Parathyroid adenoma (tissue), 2 donors: Measurements from ENCODE around the gene ZFX.

Experiments used
- H2AFZ ChIP-seq: fragments of 300-600 bp; sonication (generic); one replicate; pipeline ENCODE4 v1.7.0; 2017; ENCODE audit warnings: antibody characterized with exemption, mild to moderate bottlenecking
- H3K27ac ChIP-seq: fragments of 300-600 bp; sonication (generic); one replicate; pipeline ENCODE4 v1.7.0; 2017
- H3K27me3 ChIP-seq: fragments of 300-600 bp; sonication (generic); one replicate; pipeline ENCODE4 v1.7.0; 2017; ENCODE audit warnings: low read length; ENCODE audit not compliant: control insufficient read depth, insufficient read depth
- H3K36me3 ChIP-seq: fragments of 300-600 bp; sonication (generic); one replicate; pipeline ENCODE4 v1.7.0; 2017; ENCODE audit warnings: low read length; ENCODE audit not compliant: control insufficient read depth, insufficient read depth
- H3K4me1 ChIP-seq: fragments of 300-600 bp; sonication (generic); one replicate; pipeline ENCODE4 v1.7.0; 2017; ENCODE audit warnings: control low read depth
- H3K4me2 ChIP-seq: fragments of 300-600 bp; sonication (generic); one replicate; pipeline ENCODE4 v1.7.0; 2017; ENCODE audit warnings: low read length
- H3K4me3 ChIP-seq: fragments of 300-600 bp; sonication (generic); one replicate; pipeline ENCODE4 v1.7.0; 2017; ENCODE audit warnings: low read depth, low read length
- H3K79me2 ChIP-seq: fragments of 300-600 bp; sonication (generic); one replicate; pipeline ENCODE4 v1.7.0; 2017; ENCODE audit warnings: control low read depth
- H3K9ac ChIP-seq: fragments of 300-600 bp; sonication (generic); one replicate; pipeline ENCODE4 v1.7.0; 2017; ENCODE audit warnings: mild to moderate bottlenecking
- H3K9me3 ChIP-seq: fragments of 300-600 bp; sonication (generic); one replicate; pipeline ENCODE4 v1.7.0; 2017; ENCODE audit warnings: low read length; ENCODE audit not compliant: control insufficient read depth
- TF ChIP-seq, protein P1 (sequence below): fragments of 300-600 bp; sonication (generic); IDR thresholded peaks from one replicate; pipeline ENCODE4 v1.7.0; 2017; ENCODE audit warnings: antibody characterized with exemption, mild to moderate bottlenecking
- donor health status: primary hyperparathyroidism.

ZFX gene

DNA sequence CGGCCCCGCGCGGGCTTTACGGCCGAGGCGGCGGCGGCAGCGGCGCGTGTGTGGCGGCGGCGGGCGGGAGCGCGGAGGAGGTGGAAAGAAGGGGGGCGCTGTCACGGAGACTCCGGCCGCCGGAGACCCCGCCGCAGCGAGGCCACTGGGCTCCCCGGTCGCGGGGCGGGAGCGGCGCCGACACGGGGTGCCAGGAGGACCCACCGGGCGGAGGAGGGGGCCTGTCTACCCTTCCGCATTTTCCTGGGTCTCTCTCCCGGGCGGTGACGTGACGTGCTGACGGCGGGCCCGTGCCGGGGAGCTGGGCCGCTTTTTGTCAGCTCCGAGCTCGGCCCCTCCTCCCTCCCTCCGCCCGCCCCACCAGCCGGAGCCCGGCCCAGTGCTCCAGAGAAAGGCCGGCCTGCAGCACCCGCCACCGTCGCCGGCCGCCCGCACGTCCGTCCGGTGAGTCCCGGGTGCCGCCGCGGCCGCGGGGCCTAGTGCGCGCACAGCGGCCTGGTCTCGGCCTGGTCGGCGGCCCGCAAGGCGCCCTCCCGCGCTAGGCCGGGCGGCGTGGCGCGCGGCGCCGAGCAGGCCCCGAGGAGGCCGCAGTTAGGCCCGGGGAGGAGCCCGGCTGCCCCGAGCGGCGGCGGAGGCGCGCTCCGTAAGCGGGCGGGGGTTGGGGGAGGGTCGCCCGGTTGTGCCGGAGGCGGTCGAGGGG, at the start of gene ZFX:
TSS of gene ZFX (plus strand) at position 379 of the 700 bp plus-strand sequence. CDS start 23,014 bp downstream, outside the sequence.
- Histone ChIP-seq H3K79me2 (peaks cover 8% of the 10 kb centered on the region), H2AFZ (peak within 1 kb of the TSS; percentile 75), H3K9ac (peak within 1 kb of the TSS; percentile 2), H3K27ac (peak within 1 kb of the TSS; percentile 90), H3K27me3 (no peaks in the 10 kb centered on the region), H3K4me3 (peak within 1 kb of the TSS; percentile 86), H3K4me2 (peak within 1 kb of the TSS; percentile 72), H3K36me3 (no peaks in the 10 kb centered on the region), H3K4me1 (no peaks in the 10 kb centered on the region), H3K9me3 (no peaks in the 10 kb centered on the region)
- TF ChIP-seq, protein P1, sequence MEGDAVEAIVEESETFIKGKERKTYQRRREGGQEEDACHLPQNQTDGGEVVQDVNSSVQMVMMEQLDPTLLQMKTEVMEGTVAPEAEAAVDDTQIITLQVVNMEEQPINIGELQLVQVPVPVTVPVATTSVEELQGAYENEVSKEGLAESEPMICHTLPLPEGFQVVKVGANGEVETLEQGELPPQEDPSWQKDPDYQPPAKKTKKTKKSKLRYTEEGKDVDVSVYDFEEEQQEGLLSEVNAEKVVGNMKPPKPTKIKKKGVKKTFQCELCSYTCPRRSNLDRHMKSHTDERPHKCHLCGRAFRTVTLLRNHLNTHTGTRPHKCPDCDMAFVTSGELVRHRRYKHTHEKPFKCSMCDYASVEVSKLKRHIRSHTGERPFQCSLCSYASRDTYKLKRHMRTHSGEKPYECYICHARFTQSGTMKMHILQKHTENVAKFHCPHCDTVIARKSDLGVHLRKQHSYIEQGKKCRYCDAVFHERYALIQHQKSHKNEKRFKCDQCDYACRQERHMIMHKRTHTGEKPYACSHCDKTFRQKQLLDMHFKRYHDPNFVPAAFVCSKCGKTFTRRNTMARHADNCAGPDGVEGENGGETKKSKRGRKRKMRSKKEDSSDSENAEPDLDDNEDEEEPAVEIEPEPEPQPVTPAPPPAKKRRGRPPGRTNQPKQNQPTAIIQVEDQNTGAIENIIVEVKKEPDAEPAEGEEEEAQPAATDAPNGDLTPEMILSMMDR = no peak

DNA sequence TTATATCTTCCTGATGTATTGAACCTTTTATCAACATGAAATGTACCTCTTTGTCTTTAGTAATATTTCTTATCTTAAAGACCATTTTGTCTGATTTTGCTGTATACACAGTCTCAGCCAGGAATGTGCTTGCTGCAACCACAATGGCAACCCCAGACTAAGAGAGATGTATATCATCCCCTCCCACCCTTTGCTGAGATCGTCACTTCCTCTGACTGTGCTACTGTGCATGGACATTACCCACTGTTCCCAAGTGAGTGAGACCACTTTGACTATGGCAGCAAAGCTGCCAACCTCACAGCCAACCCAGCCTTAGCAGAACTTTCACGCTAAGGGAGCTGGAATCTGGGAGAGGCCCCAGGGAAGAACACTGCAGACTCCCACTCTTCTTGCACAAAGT, 48.8 kb upstream of the ZFX start:
- Histone ChIP-seq H3K4me1 (no peaks in the 10 kb centered on the region), H3K9ac (no peak overlapping the region), H3K79me2 (no peaks in the 10 kb centered on the region), H3K27me3 (no peaks in the 10 kb centered on the region), H2AFZ (no peak overlapping the region), H3K4me2 (no peak overlapping the region), H3K4me3 (no peak overlapping the region), H3K36me3 (no peaks in the 10 kb centered on the region), H3K27ac (no peak overlapping the region), H3K9me3 (no peaks in the 10 kb centered on the region)
- TF ChIP-seq, protein P1 = no peak

DNA sequence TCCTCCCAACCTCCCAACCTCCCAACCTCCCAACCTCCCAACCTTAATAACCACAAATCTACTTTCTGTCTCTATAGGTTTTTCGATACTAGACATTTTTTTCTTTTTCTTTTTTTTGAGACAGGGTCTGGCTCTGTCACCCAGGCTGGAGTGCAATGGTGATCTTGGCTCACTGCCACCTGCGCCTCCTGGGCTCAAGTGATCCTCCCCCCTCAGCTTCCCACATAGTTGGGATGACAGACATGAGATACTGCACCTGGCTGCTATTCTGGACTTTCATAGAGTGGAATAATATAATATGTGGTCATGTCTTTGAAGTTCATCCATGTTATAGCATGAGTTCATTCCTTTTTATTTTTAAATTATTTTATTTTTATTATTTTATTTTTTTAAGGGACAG, 39.5 kb upstream of the ZFX start:
- TF ChIP-seq, protein P1 = no peak
- no peak overlapping the region for H3K27ac ChIP-seq

DNA sequence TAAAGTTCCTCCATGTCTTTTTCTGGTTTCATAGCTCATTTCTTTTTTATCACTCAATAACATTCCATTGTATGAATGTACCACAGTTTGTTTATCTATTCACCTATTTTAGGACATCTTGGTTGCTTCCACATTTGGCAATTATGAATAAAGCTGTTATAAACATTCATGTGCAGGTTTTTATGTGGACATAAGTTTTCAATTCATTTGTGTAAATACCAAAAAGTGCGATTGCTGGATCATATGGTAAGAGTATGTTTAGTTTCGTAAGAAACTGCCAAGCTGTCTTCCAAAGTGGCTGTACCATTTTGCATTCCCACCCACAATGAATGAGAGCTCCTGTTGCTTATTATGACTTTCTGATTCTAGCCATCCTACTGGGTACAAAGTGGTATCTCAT, 36.3 kb upstream of the ZFX start:
- no peak overlapping the region for H2AFZ ChIP-seq
- H3K4me3 ChIP-seq = no peak overlapping the region
- no peak overlapping the region for H3K9ac ChIP-seq
- H3K9me3 ChIP-seq = no peaks in the 10 kb centered on the region
- TF ChIP-seq, protein P1 = no peak
- H3K27ac ChIP-seq = no peak overlapping the region
- no peaks in the 10 kb centered on the region for H3K79me2 ChIP-seq
- H3K27me3 ChIP-seq = no peaks in the 10 kb centered on the region
- H3K4me2 ChIP-seq = no peak overlapping the region
- H3K4me1 ChIP-seq = no peaks in the 10 kb centered on the region
- no peaks in the 10 kb centered on the region for H3K36me3 ChIP-seq

More for the DNA sequence above, 39.5 kb upstream of the ZFX start:
- no peaks in the 10 kb centered on the region for H3K27me3 ChIP-seq
- no peaks in the 10 kb centered on the region for H3K4me1 ChIP-seq
- no peaks in the 10 kb centered on the region for H3K36me3 ChIP-seq
- no peak overlapping the region for H3K4me3 ChIP-seq
- no peak overlapping the region for H3K9ac ChIP-seq
- H3K4me2 ChIP-seq = no peak overlapping the region
- no peaks in the 10 kb centered on the region for H3K9me3 ChIP-seq
- no peak overlapping the region for H2AFZ ChIP-seq
- no peaks in the 10 kb centered on the region for H3K79me2 ChIP-seq

DNA sequence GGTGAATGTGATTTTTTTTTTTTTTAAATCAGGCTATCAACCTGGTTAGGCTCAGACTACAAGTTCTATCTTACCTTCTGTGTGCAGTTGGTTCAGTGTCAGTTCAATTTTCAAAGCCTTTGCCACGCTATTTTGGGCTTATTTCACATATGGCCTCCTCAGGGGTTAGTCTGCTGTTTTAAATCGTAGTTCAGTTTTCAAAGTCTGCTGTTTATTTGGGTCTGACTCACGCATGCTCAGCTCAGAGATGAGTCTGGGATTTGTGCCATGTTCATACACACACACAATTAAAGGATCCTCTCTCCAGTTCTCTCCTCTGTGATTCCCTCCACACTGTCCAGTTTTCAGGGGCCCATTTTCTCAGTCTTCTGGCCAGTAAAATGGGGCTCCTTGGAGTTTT, 32.3 kb upstream of the ZFX start:
- H3K27me3 ChIP-seq = no peaks in the 10 kb centered on the region
- no peaks in the 10 kb centered on the region for H3K36me3 ChIP-seq
- no peaks in the 10 kb centered on the region for H3K9me3 ChIP-seq
- no peak overlapping the region for H3K9ac ChIP-seq
- H3K4me3 ChIP-seq = peak overlapping the region; percentile 22
- H2AFZ ChIP-seq = peak overlapping the region; percentile 5
- H3K4me1 ChIP-seq = no peaks in the 10 kb centered on the region
- H3K4me2 ChIP-seq = peak overlapping the region; percentile 31
- H3K79me2 ChIP-seq = no peaks in the 10 kb centered on the region
- TF ChIP-seq, protein P1 = no peak
- H3K27ac ChIP-seq = no peak overlapping the region
